Spleen (tissue), 11 donors: Measurements from ENCODE around the gene TMEM132D. TPM values are rescaled to one million over a fixed set of nuclear protein-coding genes. Genes with fewer than 3 reads are reported as not detected.
"Not testable (repeated sequence)": the region's sequence is repeated elsewhere in the genome, so short reads cannot be mapped to it uniquely, and the experiment has no call there.

Source experiments
- DNase-seq: peaks from one replicate; pipeline ENCODE4 v3.0.0-alpha.2; 2020
- H3K27ac ChIP-seq, 8 donors: fragments of 200-600 bp; sonication (generic) in 7 of 8; 1 replicate in 4 of 8; 2 replicates in 4 of 8; pipeline versions ENCODE4 v1.5.0 to v1.8.0; 2016 to 2021; ENCODE audit warnings: inconsistent platforms in 4 of 8, mild to moderate bottlenecking in 4 of 8, moderate library complexity in 1 of 8
- H3K27me3 ChIP-seq, 7 donors: fragments of 200-600 bp; sonication (generic) in 6 of 7; replicated peaks in 1 of 7; 1 replicate in 4 of 7; 2 replicates in 3 of 7; pipeline versions ENCODE4 v1.5.0 to v1.8.0; 2016 to 2021; ENCODE audit warnings: inconsistent platforms in 3 of 7, mild to moderate bottlenecking in 1 of 7
- H3K36me3 ChIP-seq, 6 donors: fragments of 200-600 bp; sonication (generic) in 5 of 6; 1 replicate in 4 of 6; 2 replicates in 2 of 6; pipeline versions ENCODE4 v1.5.0 to v1.8.0; 2016 to 2021; ENCODE audit warnings: inconsistent platforms in 2 of 6
- H3K4me1 ChIP-seq, 6 donors: fragments of 200-600 bp; sonication (generic) in 5 of 6; 1 replicate in 3 of 6; 2 replicates in 3 of 6; pipeline versions ENCODE4 v1.5.0 to v1.8.0; 2016 to 2021; ENCODE audit warnings: inconsistent platforms in 3 of 6
- H3K4me3 ChIP-seq, 8 donors: fragments of 200-600 bp; sonication (generic) in 7 of 8; 1 replicate in 4 of 8; 2 replicates in 4 of 8; pipeline versions ENCODE4 v1.5.0 to v1.8.0; 2016 to 2021; ENCODE audit warnings: inconsistent platforms in 4 of 8, mild to moderate bottlenecking in 4 of 8, moderate library complexity in 2 of 8
- H3K9me3 ChIP-seq, 8 donors: fragments of 200-600 bp; sonication (generic) in 7 of 8; 1 replicate in 4 of 8; 2 replicates in 4 of 8; pipeline versions ENCODE4 v1.5.0 to v1.8.0; 2016 to 2021; ENCODE audit warnings: inconsistent platforms in 4 of 8
- CTCF ChIP-seq, 11 experiments: fragments of 200-600 bp in 7 of 11; fragments of 450-650 bp in 4 of 11; sonication (generic) in 4 of 11; IDR thresholded peaks in 8 of 11; conservative IDR thresholded peaks in 3 of 11; 1 replicate in 7 of 11; 2 replicates in 4 of 11; pipeline versions ENCODE4 v1.4.0 to v1.8.0; 2016 to 2021; ENCODE audit warnings: antibody characterized with exemption in 11 of 11, inconsistent platforms in 4 of 11, mild to moderate bottlenecking in 1 of 11
- POLR2A ChIP-seq, 3 donors: fragments of 450-650 bp; IDR thresholded peaks; one replicate each; pipeline ENCODE4 v1.5.1; 2017; ENCODE audit warnings: antibody characterized with exemption in 3 of 3, mild to moderate bottlenecking in 1 of 3
- POLR2AphosphoS5 ChIP-seq, 3 donors: sonication (generic); formaldehyde crosslinking; IDR thresholded peaks; one replicate each; pipeline ENCODE4 v1.5.1; 2017; ENCODE audit warnings: antibody characterized with exemption in 3 of 3
- WGBS, 5 donors: extraction: QIAGEN DNeasy Blood & Tissue Kit in 3 of 5; methylation state at CpG; one replicate each; pipeline versions ENCODE4 v1.1.5 to v1.1.7; 2013 to 2018; 5-methylcytosine and 5-hydroxymethylcytosine counted together
- intact Hi-C: fragments of 100-400 bp; cut with DNase I; formaldehyde crosslinking; loops from one replicate; pipeline ENCODE4 v1.15.0; 2023; ENCODE audit warnings: low total_unique reads
- polyA plus RNA-seq, 3 donors: library from polyadenylated mRNA; stranded (reverse); fragments of 200-250 nt; gene quantifications; one replicate each; pipeline ENCODE4 v1.2.1, GENCODE V29; 2013
- total RNA-seq, 7 donors: library from RNA; depleted of rRNA in 3 of 7; stranded (reverse); fragments of >200 nt in 3 of 7; fragmentation: NEBNext Ultra II Directional in 4 of 7; extraction: Animal tissue kit (Norgen Biotek cat#: 25700) in 4 of 7; gene quantifications; one replicate each; pipeline versions ENCODE4 v1.1.0 to v1.2.1, GENCODE V29; 2016 to 2021
- donor health status: healthy with polysubstance abuse.
- donor health status: DM: no; HTN: no; CAD: no; lungs with moderate emphysema.
- donor health status: DM: no; HTN: no; CAD: no.
- donor health status: Bipolar disorder and iron deficiency.
- donor health status: healthy.
- donor health status: DM: no; HTN: no; CAD: no.
- donor health status: DM: yes; HTN: yes; CAD: no.

Gene TMEM132D
- total and polyA plus RNA-seq, 10 donors: 0.03 TPM; not detected in 9

GRCh38 chr12:129053232-129053631, 850.6 kb downstream of the TMEM132D start:
- Histone ChIP-seq H3K36me3 (no peaks in the 10 kb centered on the region), H3K4me3 (no peak overlapping the region), H3K4me1 (no peaks in the 10 kb centered on the region), H3K9me3 (peaks cover 0 to 7% (median 0%) of the 10 kb centered on the region in 8 donors), H3K27ac (no peak overlapping the region), H3K27me3 (peaks cover 0 to 3% (median 0%) of the 10 kb centered on the region in 7 donors)
- intact Hi-C loops: no loop called here
- WGBS, 5 donors: 72 to 82% (median 75%) methylated on average over 11 of the region's 11 CpGs
- TF ChIP-seq POLR2A (IDR thresholded peaks at IDR 0.05) (no peak), CTCF (IDR thresholded peaks at IDR 0.05 in 8 of 11, conservative IDR thresholded peaks at IDR 0.05 in 3 of 11) (no peak), POLR2AphosphoS5 (IDR thresholded peaks at IDR 0.05) (no peak)
- DNase-seq: no peak

GRCh38 chr12:129052373-129052772, 851.5 kb downstream of the TMEM132D start:
- Histone ChIP-seq H3K9me3 (peaks cover 0 to 7% (median 0%) of the 10 kb centered on the region in 8 donors), H3K36me3 (no peaks in the 10 kb centered on the region), H3K4me1 (no peaks in the 10 kb centered on the region), H3K4me3 (no peak overlapping the region), H3K27ac (no peak overlapping the region), H3K27me3 (peaks cover 0 to 11% (median 0%) of the 10 kb centered on the region in 7 donors)
- TF ChIP-seq CTCF (IDR thresholded peaks at IDR 0.05 in 8 of 11, conservative IDR thresholded peaks at IDR 0.05 in 3 of 11) (no peak), POLR2AphosphoS5 (IDR thresholded peaks at IDR 0.05) (no peak), POLR2A (IDR thresholded peaks at IDR 0.05) (no peak)
- DNase-seq: no peak
- intact Hi-C loops: no loop called here

DNA sequence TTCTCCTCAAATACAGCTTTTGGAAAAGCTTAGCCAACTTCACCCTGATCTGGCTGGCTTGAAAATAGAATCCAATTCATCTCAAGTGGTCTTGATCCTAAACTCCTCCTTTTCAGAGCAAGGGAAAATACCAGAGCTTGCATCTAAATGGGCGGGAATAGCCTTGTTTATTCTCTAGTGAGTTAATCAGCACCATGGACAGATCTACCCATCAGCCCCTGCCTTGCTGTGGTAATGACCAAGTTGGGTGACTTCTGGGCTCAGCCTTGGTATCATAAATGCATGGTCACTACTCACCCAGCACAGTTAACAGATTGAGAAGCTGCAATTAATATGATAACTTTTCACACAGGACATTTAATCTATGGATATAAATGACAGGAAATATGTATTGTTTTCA, 853.9 kb downstream of the TMEM132D start:
- no peak for DNase-seq
- intact Hi-C loops: no loop called here
- 0 to 30% (median 4%) methylated on average over 1 of the region's 1 CpG for WGBS, 5 donors

DNA sequence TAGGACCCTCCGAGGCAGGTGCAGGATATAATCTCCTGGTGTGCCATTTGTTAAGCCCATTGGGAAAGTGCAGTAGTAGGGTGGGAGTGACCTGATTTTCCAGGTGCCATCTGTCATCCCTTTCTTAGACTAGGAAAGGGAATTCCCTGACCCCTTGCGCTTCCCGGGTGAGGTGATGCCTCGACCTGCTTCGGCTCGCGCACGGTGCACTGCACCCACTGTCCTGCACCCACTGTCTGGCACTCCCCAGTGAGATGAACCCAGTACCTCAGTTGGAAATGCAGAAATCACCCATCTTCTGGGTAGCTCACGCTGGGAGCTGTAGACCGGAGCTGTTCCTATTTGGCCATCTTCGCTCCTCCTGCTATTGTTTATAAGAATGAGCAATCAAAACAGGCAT, 860.5 kb downstream of the TMEM132D start:
- WGBS, 5 donors: 82 to 97% (median 89%) methylated on average over 11 of the region's 11 CpGs
- Histone ChIP-seq H3K9me3 (peaks cover 0 to 20% (median 2%) of the 10 kb centered on the region in 8 donors), H3K27me3 (peaks cover 0 to 11% (median 0%) of the 10 kb centered on the region in 7 donors)
- DNase-seq, H3K4me1 ChIP-seq, intact Hi-C loops, H3K4me3 ChIP-seq, H3K36me3 ChIP-seq, H3K27ac ChIP-seq: not testable (repeated sequence)

More for the DNA sequence above, 853.9 kb downstream of the TMEM132D start:
- Histone ChIP-seq H3K4me1 (no peaks in the 10 kb centered on the region), H3K36me3 (no peaks in the 10 kb centered on the region), H3K9me3 (peaks cover 0 to 4% (median 0%) of the 10 kb centered on the region in 8 donors), H3K27me3 (peaks cover 0 to 11% (median 0%) of the 10 kb centered on the region in 7 donors), H3K4me3 (no peak overlapping the region), H3K27ac (no peak overlapping the region)
- TF ChIP-seq CTCF (IDR thresholded peaks at IDR 0.05 in 8 of 11, conservative IDR thresholded peaks at IDR 0.05 in 3 of 11): no peak
- no peak for TF ChIP-seq POLR2A (IDR thresholded peaks at IDR 0.05)
- no peak for TF ChIP-seq POLR2AphosphoS5 (IDR thresholded peaks at IDR 0.05)

DNA sequence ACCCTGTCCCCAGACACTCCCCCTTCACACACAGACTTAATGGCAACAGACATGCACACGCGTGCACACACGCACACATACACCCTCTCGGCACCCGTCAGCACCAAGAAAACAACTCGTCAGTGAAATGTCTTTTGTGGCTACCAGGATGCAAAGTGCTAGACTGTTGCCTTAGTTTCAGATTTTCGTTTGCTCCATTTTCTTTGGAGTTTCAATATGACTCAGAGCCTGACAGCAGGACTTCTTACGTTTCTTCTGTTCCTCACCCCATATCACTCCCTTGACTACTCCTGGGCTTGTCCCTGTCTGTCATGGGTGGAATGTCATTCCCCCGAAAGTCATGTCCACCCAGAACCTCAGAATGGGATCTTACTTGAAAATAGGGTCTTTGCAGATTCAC, 867.7 kb downstream of the TMEM132D start:
- Histone ChIP-seq H3K27me3 (no peaks in the 10 kb centered on the region), H3K9me3 (peaks cover 0 to 11% (median 0%) of the 10 kb centered on the region in 8 donors), H3K4me1 (no peaks in the 10 kb centered on the region), H3K27ac (no peak overlapping the region), H3K36me3 (no peaks in the 10 kb centered on the region), H3K4me3 (no peak overlapping the region)
- no peak for TF ChIP-seq POLR2A (IDR thresholded peaks at IDR 0.05)
- no peak for TF ChIP-seq CTCF (IDR thresholded peaks at IDR 0.05 in 8 of 11, conservative IDR thresholded peaks at IDR 0.05 in 3 of 11)
- TF ChIP-seq POLR2AphosphoS5 (IDR thresholded peaks at IDR 0.05): no peak
- no peak for DNase-seq
- intact Hi-C loops: no loop called here
- 77 to 85% (median 82%) methylated on average over 9 of the region's 9 CpGs for WGBS, 5 donors
